Colonic mucosa (tissue), 4 donors: Measurements from ENCODE around the gene MAU2. TPM values are rescaled to one million over a fixed set of nuclear protein-coding genes. Genes with fewer than 3 reads are reported as not detected.

Source experiments
- DNase-seq: peaks from one replicate; pipeline ENCODE4 v3.0.0-alpha.2; 2020
- H3K27ac ChIP-seq: fragments of 200-600 bp; one replicate; pipeline ENCODE4 v1.8.0; 2021
- H3K27me3 ChIP-seq: fragments of 200-600 bp; one replicate; pipeline ENCODE4 v1.8.0; 2021
- H3K36me3 ChIP-seq: fragments of 200-600 bp; one replicate; pipeline ENCODE4 v1.8.0; 2021
- H3K4me1 ChIP-seq: fragments of 200-600 bp; one replicate; pipeline ENCODE4 v1.8.0; 2021; ENCODE audit warnings: mild to moderate bottlenecking
- H3K4me3 ChIP-seq: fragments of 200-600 bp; one replicate; pipeline ENCODE4 v1.8.0; 2021
- H3K9ac ChIP-seq, 2 donors: one replicate each; pipeline ENCODE4 v1.7.0; 2013; ENCODE audit warnings: control low read depth in 2 of 2, low read depth in 2 of 2, low read length in 2 of 2
- H3K9me3 ChIP-seq: fragments of 200-600 bp; one replicate; pipeline ENCODE4 v1.8.0; 2021
- intact Hi-C: fragments of 100-400 bp; cut with DNase I; formaldehyde crosslinking; loops from one replicate; pipeline ENCODE4 v1.14.1; 2022
- total RNA-seq, 2 donors: library from RNA; stranded (reverse); fragmentation: NEBNext Ultra II Directional in 1 of 2; extraction: Animal tissue kit (Norgen Biotek cat#: 25700) in 1 of 2; gene quantifications; one replicate each; pipeline ENCODE4 v1.2.1, GENCODE V29; 2021
- TF ChIP-seq, protein P1 (sequence below): fragments of 200-600 bp; IDR thresholded peaks from one replicate; pipeline ENCODE4 v1.8.0; 2022; ENCODE audit warnings: antibody characterized with exemption, mild to moderate bottlenecking
- donor health status: healthy.
- donor health status: DM: no; HTN: no; CAD: no.
- donor health status: DM: no; HTN: no; CAD: no.

Gene MAU2
- total RNA-seq, 2 donors from 2014 or later: 33.5 to 56.7 TPM

DNA sequence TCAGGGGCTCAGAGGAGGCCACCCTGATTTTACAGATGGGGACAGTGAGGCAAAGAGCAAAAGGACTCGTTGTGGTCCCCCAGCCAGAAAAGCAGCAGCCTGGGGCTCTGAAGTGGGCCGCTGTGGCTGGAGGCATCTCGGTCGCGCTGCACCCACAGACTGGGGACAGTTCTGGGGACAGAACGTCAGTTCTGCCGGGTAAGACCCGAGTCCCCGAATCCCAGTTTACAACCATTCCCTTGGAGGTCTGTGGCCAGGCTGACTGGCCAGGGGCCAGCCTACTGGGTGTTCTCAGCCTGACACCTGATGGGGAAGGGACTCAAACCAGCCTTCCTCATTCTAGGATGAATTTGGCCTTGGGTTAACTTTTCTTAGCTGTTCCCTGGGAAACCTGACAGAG is 14.4 kb upstream of the MAU2 start:
- Histone ChIP-seq H3K4me1 (no peaks in the 10 kb centered on the region), H3K36me3 (peaks cover 3% of the 10 kb centered on the region), H3K4me3 (no peak overlapping the region), H3K9ac (no peak overlapping the region), H3K9me3 (no peaks in the 10 kb centered on the region), H3K27me3 (no peaks in the 10 kb centered on the region), H3K27ac (no peak overlapping the region)
- intact Hi-C loops: no loop called here
- TF ChIP-seq, protein P1, sequence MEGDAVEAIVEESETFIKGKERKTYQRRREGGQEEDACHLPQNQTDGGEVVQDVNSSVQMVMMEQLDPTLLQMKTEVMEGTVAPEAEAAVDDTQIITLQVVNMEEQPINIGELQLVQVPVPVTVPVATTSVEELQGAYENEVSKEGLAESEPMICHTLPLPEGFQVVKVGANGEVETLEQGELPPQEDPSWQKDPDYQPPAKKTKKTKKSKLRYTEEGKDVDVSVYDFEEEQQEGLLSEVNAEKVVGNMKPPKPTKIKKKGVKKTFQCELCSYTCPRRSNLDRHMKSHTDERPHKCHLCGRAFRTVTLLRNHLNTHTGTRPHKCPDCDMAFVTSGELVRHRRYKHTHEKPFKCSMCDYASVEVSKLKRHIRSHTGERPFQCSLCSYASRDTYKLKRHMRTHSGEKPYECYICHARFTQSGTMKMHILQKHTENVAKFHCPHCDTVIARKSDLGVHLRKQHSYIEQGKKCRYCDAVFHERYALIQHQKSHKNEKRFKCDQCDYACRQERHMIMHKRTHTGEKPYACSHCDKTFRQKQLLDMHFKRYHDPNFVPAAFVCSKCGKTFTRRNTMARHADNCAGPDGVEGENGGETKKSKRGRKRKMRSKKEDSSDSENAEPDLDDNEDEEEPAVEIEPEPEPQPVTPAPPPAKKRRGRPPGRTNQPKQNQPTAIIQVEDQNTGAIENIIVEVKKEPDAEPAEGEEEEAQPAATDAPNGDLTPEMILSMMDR: no peak
- no peak for DNase-seq

DNA sequence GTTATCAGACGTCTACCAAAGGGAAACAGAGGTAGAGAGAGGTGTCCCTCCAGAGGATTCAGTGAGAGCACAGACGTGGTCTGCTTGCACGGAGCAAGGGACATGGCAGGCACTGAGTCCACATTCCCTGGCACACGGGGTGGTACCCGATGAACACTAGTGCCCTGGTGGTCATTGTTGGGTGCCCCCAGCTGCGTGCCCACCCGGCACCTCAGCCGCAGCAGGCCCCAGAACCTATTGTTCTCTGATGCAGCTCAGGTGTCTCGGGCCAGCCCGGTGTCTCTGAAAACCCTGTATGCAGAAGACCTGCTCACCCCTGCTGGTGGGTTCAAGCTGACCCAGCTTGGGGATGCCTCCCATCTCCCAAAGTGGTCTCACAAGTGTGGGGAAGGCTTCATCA is 12.3 kb upstream of the MAU2 start:
- no peak overlapping the region for H3K9ac ChIP-seq
- H3K4me1 ChIP-seq: no peaks in the 10 kb centered on the region
- no peaks in the 10 kb centered on the region for H3K27me3 ChIP-seq
- intact Hi-C loops: no loop called here
- TF ChIP-seq, protein P1: no peak
- H3K27ac ChIP-seq: no peak overlapping the region
- no peaks in the 10 kb centered on the region for H3K36me3 ChIP-seq
- H3K9me3 ChIP-seq: no peaks in the 10 kb centered on the region
- DNase-seq: no peak
- no peak overlapping the region for H3K4me3 ChIP-seq

DNA sequence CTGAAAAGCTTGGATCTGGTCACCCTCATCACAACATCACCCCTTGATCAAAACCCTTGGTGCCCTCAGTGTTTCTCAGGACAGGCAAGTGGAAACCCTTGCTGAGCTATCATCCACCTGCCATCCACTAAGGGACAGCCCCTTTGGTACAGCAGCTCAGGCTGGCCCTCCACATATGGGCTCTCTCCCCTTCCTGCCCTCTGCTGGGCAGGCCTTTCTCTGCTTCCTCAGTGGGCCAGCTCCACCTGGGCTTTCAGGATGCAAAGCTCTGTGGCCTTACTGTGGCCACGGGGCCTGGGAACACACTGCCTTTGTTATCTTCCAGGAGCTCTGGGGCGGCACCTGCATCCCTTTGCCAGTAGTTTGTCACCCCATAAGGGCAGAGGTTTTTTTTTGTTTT is 5.2 kb upstream of the MAU2 start:
- H3K27me3 ChIP-seq: no peaks in the 10 kb centered on the region
- H3K9ac ChIP-seq: no peak overlapping the region
- intact Hi-C loops: no loop called here
- TF ChIP-seq, protein P1: no peak
- no peaks in the 10 kb centered on the region for H3K9me3 ChIP-seq
- H3K36me3 ChIP-seq: no peaks in the 10 kb centered on the region
- H3K27ac ChIP-seq: no peak overlapping the region
- H3K4me3 ChIP-seq: no peak overlapping the region
- DNase-seq: no peak
- peaks cover 3% of the 10 kb centered on the region for H3K4me1 ChIP-seq

DNA sequence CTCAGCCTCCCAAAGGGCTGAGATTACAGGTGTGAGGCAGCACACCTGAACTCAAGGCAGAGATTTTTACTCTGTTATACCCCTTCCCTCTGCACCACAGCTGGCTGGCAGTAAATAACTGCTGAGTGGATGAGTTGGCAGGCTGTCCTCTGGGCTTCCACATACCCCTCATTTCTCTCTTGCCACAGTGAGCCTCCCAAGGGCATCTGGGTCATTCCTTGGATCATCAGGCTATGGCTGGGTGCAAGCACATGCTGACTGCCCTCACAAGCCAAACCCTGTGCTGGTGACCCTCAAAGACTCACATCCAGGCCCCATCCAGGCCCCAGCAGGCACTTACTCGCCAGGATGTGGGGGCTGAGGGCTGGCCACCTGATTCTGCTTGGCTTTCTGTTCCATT is 4.5 kb upstream of the MAU2 start:
- Histone ChIP-seq H3K4me1 (peaks cover 3% of the 10 kb centered on the region), H3K4me3 (no peak overlapping the region), H3K36me3 (no peaks in the 10 kb centered on the region), H3K9me3 (no peaks in the 10 kb centered on the region), H3K9ac (no peak overlapping the region), H3K27ac (no peak overlapping the region), H3K27me3 (no peaks in the 10 kb centered on the region)
- DNase-seq: no peak
- intact Hi-C loops: no loop called here
- TF ChIP-seq, protein P1: no peak

DNA sequence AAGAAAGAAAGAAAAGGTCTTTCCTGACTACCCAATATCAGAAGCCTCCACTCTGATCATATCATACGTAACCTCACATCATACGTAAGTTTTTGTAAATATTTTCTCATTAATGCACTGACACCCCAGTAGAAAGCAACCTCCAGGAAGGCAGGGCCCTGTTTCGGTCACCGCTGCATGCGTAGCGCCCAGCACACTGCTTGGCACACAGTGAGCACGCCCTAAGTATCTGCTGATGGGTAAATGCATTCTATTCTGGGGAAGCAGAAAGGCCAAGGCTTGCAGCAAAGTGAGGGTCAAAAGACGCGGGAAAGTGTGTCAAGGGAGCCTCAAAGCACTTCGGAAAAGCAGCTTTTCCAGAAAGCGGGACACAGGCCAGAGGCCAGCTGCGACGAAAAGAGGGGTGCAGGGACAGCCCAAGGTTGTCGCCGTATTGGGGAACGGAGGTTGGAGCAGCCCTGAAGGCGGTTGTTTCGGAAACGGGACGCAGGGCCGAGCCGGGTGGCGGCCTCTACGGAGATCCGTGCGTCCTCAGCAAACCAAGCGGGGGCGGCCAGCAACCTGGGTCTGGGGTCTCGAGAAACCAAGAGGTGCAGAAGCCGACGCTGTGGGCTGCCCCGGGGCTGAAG is 783 bp upstream of the MAU2 start:
- intact Hi-C loops: no loop called here
- Histone ChIP-seq H3K27ac (peak overlapping the region; percentile 76), H3K4me3 (peak overlapping the region; percentile 97), H3K27me3 (no peaks in the 10 kb centered on the region), H3K36me3 (no peaks in the 10 kb centered on the region), H3K9me3 (no peaks in the 10 kb centered on the region), H3K9ac (peak overlapping the region; percentile 92 to 100), H3K4me1 (peaks cover 3% of the 10 kb centered on the region)
- TF ChIP-seq, protein P1: no peak
- peak; percentile 25 for DNase-seq
